Cardiac fibroblast (primary cell): ENCODE data around the gene APBA1.

Source experiments
- DNase-seq, 2 donors: peaks; one replicate each; pipeline versions ENCODE4 v3.0.0 to v3.0.0-alpha.2; 2010; ENCODE audit warnings: low read depth in 2 of 2
- H3K4me3 ChIP-seq, 2 donors: replicated peaks in 1 of 2; 1 replicate in 1 of 2; 2 replicates in 1 of 2; pipeline ENCODE4 v1.5.1; 2011; ENCODE audit warnings: low read depth in 2 of 2, low read length in 2 of 2, mild to moderate bottlenecking in 2 of 2, moderate library complexity in 1 of 2
- TF ChIP-seq, protein P1 (sequence below): IDR thresholded peaks from one replicate; pipeline ENCODE4 v1.5.1; 2011; ENCODE audit warnings: low read depth, mild to moderate bottlenecking, low read length, inconsistent platforms

APBA1 gene

DNA sequence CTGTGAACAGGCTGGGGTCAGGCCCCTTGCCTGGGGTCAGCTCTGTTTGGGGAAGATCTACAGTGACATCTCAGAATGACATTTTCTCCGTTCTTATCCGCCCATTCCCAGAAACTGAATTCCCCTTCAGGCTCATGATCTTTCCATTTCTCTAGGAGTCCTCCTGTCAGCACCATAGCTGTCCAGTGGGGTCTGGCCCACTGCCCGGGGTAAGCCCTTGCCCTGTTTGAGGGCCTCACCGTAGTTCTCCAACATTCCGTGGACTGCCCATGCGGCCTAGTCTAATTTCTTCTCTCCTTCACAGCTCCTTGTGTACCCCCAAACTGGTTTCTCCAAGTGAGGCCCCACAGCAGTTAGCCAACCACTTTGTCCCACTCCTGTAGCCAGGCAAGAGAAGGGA, 278.7 kb downstream of the APBA1 start:
- DNase-seq: no peak
- TF ChIP-seq, protein P1, sequence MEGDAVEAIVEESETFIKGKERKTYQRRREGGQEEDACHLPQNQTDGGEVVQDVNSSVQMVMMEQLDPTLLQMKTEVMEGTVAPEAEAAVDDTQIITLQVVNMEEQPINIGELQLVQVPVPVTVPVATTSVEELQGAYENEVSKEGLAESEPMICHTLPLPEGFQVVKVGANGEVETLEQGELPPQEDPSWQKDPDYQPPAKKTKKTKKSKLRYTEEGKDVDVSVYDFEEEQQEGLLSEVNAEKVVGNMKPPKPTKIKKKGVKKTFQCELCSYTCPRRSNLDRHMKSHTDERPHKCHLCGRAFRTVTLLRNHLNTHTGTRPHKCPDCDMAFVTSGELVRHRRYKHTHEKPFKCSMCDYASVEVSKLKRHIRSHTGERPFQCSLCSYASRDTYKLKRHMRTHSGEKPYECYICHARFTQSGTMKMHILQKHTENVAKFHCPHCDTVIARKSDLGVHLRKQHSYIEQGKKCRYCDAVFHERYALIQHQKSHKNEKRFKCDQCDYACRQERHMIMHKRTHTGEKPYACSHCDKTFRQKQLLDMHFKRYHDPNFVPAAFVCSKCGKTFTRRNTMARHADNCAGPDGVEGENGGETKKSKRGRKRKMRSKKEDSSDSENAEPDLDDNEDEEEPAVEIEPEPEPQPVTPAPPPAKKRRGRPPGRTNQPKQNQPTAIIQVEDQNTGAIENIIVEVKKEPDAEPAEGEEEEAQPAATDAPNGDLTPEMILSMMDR: no peak
- no peak overlapping the region for H3K4me3 ChIP-seq

DNA sequence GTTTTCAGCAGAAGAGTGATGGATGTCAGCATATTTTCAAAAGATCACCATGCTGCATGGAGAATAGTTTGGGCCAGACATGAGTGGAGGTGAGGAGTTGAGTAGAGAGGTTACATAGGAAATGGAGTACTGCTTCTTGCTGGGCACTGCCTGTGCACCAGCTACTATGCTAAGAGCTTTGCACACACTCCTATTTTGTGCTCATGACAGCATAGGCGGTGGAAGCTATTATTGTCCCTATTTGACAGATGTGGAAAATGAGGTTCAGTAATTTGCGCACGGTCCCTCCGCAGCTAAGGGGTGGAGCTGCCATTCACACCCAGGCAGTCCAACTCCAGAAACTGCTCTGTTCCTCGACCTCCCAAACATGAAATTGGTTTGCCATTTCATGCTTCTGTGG, 279.3 kb downstream of the APBA1 start:
- no peak overlapping the region for H3K4me3 ChIP-seq
- TF ChIP-seq, protein P1: no peak

DNA sequence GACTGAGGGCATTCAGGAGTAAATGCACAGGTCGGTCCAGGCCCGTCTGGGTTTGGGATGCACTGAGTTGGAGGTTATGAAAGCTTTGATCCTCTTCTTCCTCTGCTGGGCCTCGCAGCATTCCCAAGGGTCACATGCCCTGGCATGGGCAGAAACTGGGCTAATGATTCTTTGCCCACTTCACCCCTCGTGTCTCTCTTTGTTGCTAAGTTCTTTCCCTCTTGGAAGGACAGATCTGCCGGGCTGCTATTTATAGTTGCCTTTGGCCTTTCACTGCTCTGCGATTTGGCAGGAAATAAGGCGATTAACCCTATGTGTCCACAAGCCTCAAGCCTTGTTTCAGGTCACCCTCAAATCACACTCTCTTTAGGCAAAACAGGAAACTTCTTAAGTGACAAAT, 280.2 kb downstream of the APBA1 start:
- TF ChIP-seq, protein P1: no peak
- H3K4me3 ChIP-seq: no peak overlapping the region
- peak in 1 of 2 donors; percentile 28 for DNase-seq

More for the DNA sequence above, 279.3 kb downstream of the APBA1 start:
- DNase-seq: no peak

DNA sequence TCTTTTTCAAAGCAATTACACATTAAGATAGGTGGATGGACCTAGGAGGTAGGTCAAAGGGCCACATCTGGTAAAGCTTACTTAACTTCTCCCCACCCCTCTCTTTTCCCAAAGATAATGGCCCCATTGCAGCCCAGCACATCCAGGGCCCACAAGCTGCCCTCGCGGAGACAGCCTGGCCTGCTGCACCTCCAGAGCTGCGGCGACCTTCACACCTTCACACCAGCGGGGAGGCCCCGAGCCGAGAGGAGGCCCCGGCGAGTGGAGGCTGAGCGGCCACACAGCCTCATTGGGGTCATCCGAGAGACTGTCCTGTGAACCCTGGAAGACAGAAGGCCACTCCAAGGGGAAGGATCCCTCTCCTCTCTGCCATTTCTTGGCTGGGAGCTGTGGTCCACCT, 280.7 kb downstream of the APBA1 start:
- TF ChIP-seq, protein P1: no peak
- DNase-seq: no peak
- H3K4me3 ChIP-seq: no peak overlapping the region

DNA sequence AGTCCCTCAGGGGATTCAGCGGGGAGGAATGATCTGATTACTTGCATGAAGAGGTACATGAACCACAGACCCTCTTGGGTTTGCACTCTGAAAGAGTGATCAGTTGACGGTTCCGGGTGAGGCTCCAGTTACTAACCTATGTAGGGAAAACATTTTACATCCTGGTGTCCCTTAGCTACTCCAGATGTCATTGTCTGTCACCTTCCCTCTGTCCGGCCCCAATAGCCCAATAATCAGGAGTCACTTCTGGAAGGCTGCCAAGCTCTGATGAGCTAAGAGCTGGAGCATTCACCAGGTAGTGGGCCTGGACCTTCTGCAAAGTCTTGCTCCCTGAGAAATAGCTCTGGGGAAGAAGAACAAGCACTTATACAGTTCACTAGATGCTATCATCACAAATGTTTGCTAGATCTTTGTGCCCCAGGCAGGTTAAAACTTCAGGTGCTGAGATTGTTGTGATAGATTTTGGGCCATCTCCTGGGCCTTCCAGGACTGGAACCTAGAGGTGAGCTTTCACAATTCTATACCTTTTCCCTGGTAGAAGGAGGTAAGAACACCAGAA, 282.7 kb downstream of the APBA1 start:
- TF ChIP-seq, protein P1: no peak
- no peak for DNase-seq
- H3K4me3 ChIP-seq: no peak overlapping the region

DNA sequence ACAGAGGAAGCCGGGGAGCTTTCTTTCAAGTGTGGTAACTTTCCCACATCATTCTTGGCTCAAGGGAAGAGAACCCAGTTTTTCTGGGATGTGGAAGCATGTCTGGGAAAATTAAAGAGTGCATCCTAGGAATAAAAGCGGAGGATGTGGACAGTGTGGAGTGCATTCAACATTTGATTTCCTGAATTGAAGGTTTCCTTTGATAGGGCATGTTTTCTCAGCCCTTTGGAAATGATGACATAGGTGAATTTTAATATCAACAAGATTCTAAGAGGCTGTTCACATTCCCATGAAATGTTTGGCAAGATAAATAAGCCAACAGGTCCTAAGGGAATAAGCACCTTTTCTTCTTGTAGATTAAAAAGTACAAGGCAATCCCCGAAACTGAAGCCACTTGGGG, 283.6 kb downstream of the APBA1 start:
- DNase-seq: no peak

DNA sequence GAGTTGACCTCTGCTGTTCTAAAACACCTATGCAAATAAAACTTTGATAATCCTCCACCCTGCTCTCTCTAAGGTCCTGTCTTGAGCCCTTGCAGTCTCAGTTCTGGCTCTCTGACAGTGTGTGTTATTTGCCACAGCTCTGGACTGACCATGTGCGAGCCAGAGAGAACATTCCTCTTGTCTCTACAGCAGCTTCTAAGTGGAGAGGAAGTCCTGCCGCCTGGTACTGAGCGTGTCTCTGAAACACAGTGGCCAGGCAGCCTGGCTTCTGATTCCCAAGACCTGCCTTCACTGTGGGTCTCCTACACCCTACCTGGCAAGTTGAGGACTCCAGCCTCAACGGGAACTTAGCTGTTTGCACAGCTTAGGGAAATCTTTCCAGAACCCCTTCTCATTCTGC, 285.5 kb downstream of the APBA1 start:
- no peak for DNase-seq
- TF ChIP-seq, protein P1: no peak
- H3K4me3 ChIP-seq: no peak overlapping the region

More for the DNA sequence above, 283.6 kb downstream of the APBA1 start:
- no peak overlapping the region for H3K4me3 ChIP-seq
- TF ChIP-seq, protein P1: no peak
